OCI-LY1 (cell line): Measurements from ENCODE around the gene TSPAN19.
"Not testable (repeated sequence)": the region's sequence is repeated elsewhere in the genome, so short reads cannot be mapped to it uniquely, and the experiment has no call there.

Source experiments
- H2AFZ ChIP-seq: fragments of 200-600 bp; sonication (generic), shearing (Covaris generic); 2 replicates; pipeline ENCODE4 v1.6.0; 2014; ENCODE audit warnings: antibody characterized with exemption, mild to moderate bottlenecking, low read length
- H3F3A ChIP-seq: fragments of 200-600 bp; sonication (generic), shearing (Covaris generic); 2 replicates; pipeline ENCODE4 v1.6.0; 2014; ENCODE audit warnings: mild to moderate bottlenecking, antibody characterized with exemption, low read length, moderate library complexity; ENCODE audit not compliant: insufficient read depth
- H3K27ac ChIP-seq: fragments of 200-600 bp; sonication (generic); 2 replicates; pipeline ENCODE4 v1.5.1; 2014; ENCODE audit warnings: low read length, mixed run types, mild to moderate bottlenecking, low read depth; ENCODE audit not compliant: poor library complexity, severe bottlenecking
- H3K27me3 ChIP-seq: fragments of 200-600 bp; sonication (generic); 2 replicates; pipeline ENCODE4 v1.6.0; 2014; ENCODE audit warnings: antibody characterized with exemption, mild to moderate bottlenecking, low read length, moderate library complexity; ENCODE audit not compliant: insufficient read depth
- H3K36me3 ChIP-seq: fragments of 200-600 bp; sonication (generic); 2 replicates; pipeline ENCODE4 v1.6.1; 2014; ENCODE audit warnings: mild to moderate bottlenecking, antibody characterized with exemption, low read length, moderate library complexity, mixed read lengths; ENCODE audit not compliant: insufficient read depth
- H3K4me1 ChIP-seq: fragments of 200-600 bp; sonication (generic); 2 replicates; pipeline ENCODE4 v1.5.1; 2014; ENCODE audit warnings: mild to moderate bottlenecking, low read length, moderate library complexity; ENCODE audit not compliant: insufficient read depth, severe bottlenecking
- H3K4me2 ChIP-seq: fragments of 200-600 bp; sonication (generic), shearing (Covaris generic); 2 replicates; pipeline ENCODE4 v1.6.1; 2014; ENCODE audit warnings: low read length
- H3K4me3 ChIP-seq: fragments of 200-600 bp; sonication (generic); 2 replicates; pipeline ENCODE4 v1.5.1; 2014; ENCODE audit warnings: low read length, low read depth, mild to moderate bottlenecking, mixed read lengths; ENCODE audit not compliant: poor library complexity, severe bottlenecking
- H3K79me2 ChIP-seq: fragments of 200-600 bp; shearing (Covaris generic); 2 replicates; pipeline ENCODE4 v1.6.1; 2016; ENCODE audit warnings: mixed run types, low read length, mixed read lengths; ENCODE audit not compliant: insufficient read depth
- H3K9ac ChIP-seq: fragments of 200-600 bp; sonication (generic), shearing (Covaris generic); 2 replicates; pipeline ENCODE4 v1.6.1; 2014; ENCODE audit warnings: mild to moderate bottlenecking, low read length, mixed read lengths
- H3K9me2 ChIP-seq: fragments of 200-600 bp; sonication (generic), shearing (Covaris generic); 2 replicates; pipeline ENCODE4 v1.6.1; 2014; ENCODE audit warnings: low read depth, mild to moderate bottlenecking, low read length, mixed read lengths
- H3K9me3 ChIP-seq: fragments of 200-600 bp; shearing (Covaris generic); 2 replicates; pipeline ENCODE4 v1.6.1; 2014; ENCODE audit warnings: low read length, mixed read lengths
- H4K20me1 ChIP-seq: fragments of 200-600 bp; sonication (generic), shearing (Covaris generic); 2 replicates; pipeline ENCODE4 v1.6.0; 2016; ENCODE audit warnings: mild to moderate bottlenecking, low read length; ENCODE audit not compliant: insufficient read depth
- CTCF ChIP-seq: fragments of 200-600 bp; sonication (generic), shearing (Covaris generic); IDR thresholded peaks from 2 replicates; pipeline ENCODE4 v1.5.1; 2017; ENCODE audit warnings: mild to moderate bottlenecking, antibody characterized with exemption, low read length, moderate library complexity, mixed read lengths
- EZH2 ChIP-seq: fragments of 200-600 bp; sonication (generic), shearing (Covaris generic); IDR thresholded peaks from 2 replicates; pipeline ENCODE4 v1.8.0; 2017; ENCODE audit warnings: borderline replicate concordance, mixed run types, mild to moderate bottlenecking, antibody characterized with exemption, low read length, moderate library complexity, mixed read lengths

TSPAN19 gene

GRCh38 chr12:85006206-85006605, 29.9 kb downstream of the TSPAN19 start:
- no peak overlapping the region for H2AFZ ChIP-seq
- H3K36me3 ChIP-seq: no peaks in the 10 kb centered on the region
- no peak overlapping the region for H3K4me2 ChIP-seq
- H3K79me2 ChIP-seq: no peaks in the 10 kb centered on the region
- H3K27ac ChIP-seq: no peak overlapping the region
- H3K4me3 ChIP-seq: no peak overlapping the region
- TF ChIP-seq CTCF (no peak), EZH2 (no peak)
- no peaks in the 10 kb centered on the region for H3K27me3 ChIP-seq
- H3K4me1 ChIP-seq: no peaks in the 10 kb centered on the region
- no peaks in the 10 kb centered on the region for H3F3A ChIP-seq
- no peak overlapping the region for H3K9ac ChIP-seq
- no peaks in the 10 kb centered on the region for H4K20me1 ChIP-seq
- H3K9me3 ChIP-seq: no peaks in the 10 kb centered on the region
- H3K9me2 ChIP-seq: no peaks in the 10 kb centered on the region

GRCh38 chr12:85005615-85006014, 30.5 kb downstream of the TSPAN19 start:
- no peaks in the 10 kb centered on the region for H3K9me3 ChIP-seq
- H3K9ac ChIP-seq: no peak overlapping the region
- no peak overlapping the region for H3K27ac ChIP-seq
- H4K20me1 ChIP-seq: no peaks in the 10 kb centered on the region
- H3K4me1 ChIP-seq: no peaks in the 10 kb centered on the region
- H2AFZ ChIP-seq: no peak overlapping the region
- H3K9me2 ChIP-seq: no peaks in the 10 kb centered on the region
- no peak overlapping the region for H3K4me3 ChIP-seq
- H3K4me2 ChIP-seq: no peak overlapping the region
- no peaks in the 10 kb centered on the region for H3K79me2 ChIP-seq
- no peaks in the 10 kb centered on the region for H3K27me3 ChIP-seq
- no peaks in the 10 kb centered on the region for H3F3A ChIP-seq
- no peak for TF ChIP-seq CTCF
- TF ChIP-seq EZH2: no peak
- H3K36me3 ChIP-seq: no peaks in the 10 kb centered on the region

- H3K4me3 ChIP-seq, H3K36me3 ChIP-seq, H3K4me2 ChIP-seq, H3K27me3 ChIP-seq, H4K20me1 ChIP-seq, H3K9me3 ChIP-seq, H3K9me2 ChIP-seq, H3F3A ChIP-seq, H3K27ac ChIP-seq, H3K9ac ChIP-seq, H3K4me1 ChIP-seq, H3K79me2 ChIP-seq, H2AFZ ChIP-seq: not testable (repeated sequence)
These were observed 31.0 kb downstream of the TSPAN19 start for GRCh38 chr12:85005047-85005446.

- Histone ChIP-seq H3K4me2 (no peak overlapping the region), H3K9me2 (no peaks in the 10 kb centered on the region), H4K20me1 (no peaks in the 10 kb centered on the region), H2AFZ (no peak overlapping the region), H3K27me3 (no peaks in the 10 kb centered on the region), H3K36me3 (no peaks in the 10 kb centered on the region), H3K9ac (no peak overlapping the region), H3K79me2 (no peaks in the 10 kb centered on the region), H3F3A (no peaks in the 10 kb centered on the region), H3K4me3 (no peak overlapping the region), H3K9me3 (no peaks in the 10 kb centered on the region), H3K27ac (no peak overlapping the region), H3K4me1 (no peaks in the 10 kb centered on the region)
- TF ChIP-seq EZH2 (no peak), CTCF (no peak)
These were observed 31.9 kb downstream of the TSPAN19 start for GRCh38 chr12:85004204-85004603.
